GM18868 (cell line): ENCODE measurements around the gene DPP10.
"Not testable (repeated sequence)": the region's sequence is repeated elsewhere in the genome, so short reads cannot be mapped to it uniquely, and the experiment has no call there.

Experiments used
- ATAC-seq: cut with Tn5 transposase; IDR thresholded peaks from one replicate; pipeline ENCODE4 v1.9.1; 2021; ENCODE audit warnings: mild to moderate bottlenecking, moderate library complexity; ENCODE audit not compliant: unreplicated experiment

DPP10 gene

GRCh38 chr2:114442510-114442909 lies at the start of gene DPP10:
Gene DPP10, plus strand, starts transcription at chr2:114442641.
- ATAC-seq = no peak

GRCh38 chr2:114400890-114401289 lies 41.6 kb upstream of the DPP10 start:
- peak; percentile 70 for ATAC-seq

- no peak for ATAC-seq
Measured at GRCh38 chr2:114405247-114406116, 37.0 kb upstream of the DPP10 start.

GRCh38 chr2:114406347-114406746 lies 36.1 kb upstream of the DPP10 start:
- ATAC-seq = no peak

- ATAC-seq = not testable (repeated sequence)
Measured at GRCh38 chr2:114407353-114407752, 35.1 kb upstream of the DPP10 start.

- no peak for ATAC-seq
Measured at GRCh38 chr2:114421781-114422180, 20.7 kb upstream of the DPP10 start.

GRCh38 chr2:114424699-114425098 lies 17.7 kb upstream of the DPP10 start:
- no peak for ATAC-seq

GRCh38 chr2:114426756-114427155 lies 15.7 kb upstream of the DPP10 start:
- no peak for ATAC-seq

GRCh38 chr2:114436329-114436728 lies 6.1 kb upstream of the DPP10 start:
- ATAC-seq = no peak

GRCh38 chr2:114446571-114446970 lies 4.1 kb downstream of the DPP10 start:
- ATAC-seq = no peak

GRCh38 chr2:114450639-114451038 lies 8.2 kb downstream of the DPP10 start:
- no peak for ATAC-seq

- no peak for ATAC-seq
Measured at GRCh38 chr2:114456566-114456965, 14.1 kb downstream of the DPP10 start.

GRCh38 chr2:114457956-114458355 lies 15.5 kb downstream of the DPP10 start:
- no peak for ATAC-seq

- no peak for ATAC-seq
Measured at GRCh38 chr2:114461116-114461515, 18.7 kb downstream of the DPP10 start.

- no peak for ATAC-seq
Measured at GRCh38 chr2:114464961-114465706, 22.7 kb downstream of the DPP10 start.

- no peak for ATAC-seq
Measured at GRCh38 chr2:114468343-114468742, 25.9 kb downstream of the DPP10 start.

- ATAC-seq = no peak
Measured at GRCh38 chr2:114472246-114472645, 29.8 kb downstream of the DPP10 start.

- ATAC-seq = no peak
Measured at GRCh38 chr2:114472726-114473125, 30.3 kb downstream of the DPP10 start.

GRCh38 chr2:114488841-114489530 lies 46.5 kb downstream of the DPP10 start:
- ATAC-seq = no peak

- no peak for ATAC-seq
Measured at GRCh38 chr2:114495046-114495445, 52.6 kb downstream of the DPP10 start.

GRCh38 chr2:114496959-114497358 lies 54.5 kb downstream of the DPP10 start:
- no peak for ATAC-seq
